ENCODE data around the gene PKN1.
"Not testable (repeated sequence)": the region's sequence is repeated elsewhere in the genome, so short reads cannot be mapped to it uniquely, and the experiment has no call there.

Gene PKN1

GRCh38 chr19:14433554-14434501, 722 bp downstream of the PKN1 start:
- DNase-seq = peak; percentile 43 to 79

GRCh38 chr19:14434543-14435319, 1.6 kb downstream of the PKN1 start:
- DNase-seq = no peak

- DNase-seq = no peak
These were observed 2.4 kb downstream of the PKN1 start for GRCh38 chr19:14435320-14436050.

GRCh38 chr19:14437578-14438140, 4.6 kb downstream of the PKN1 start:
- DNase-seq = no peak

GRCh38 chr19:14439014-14439413, 5.9 kb downstream of the PKN1 start:
- no peak for DNase-seq

- peak; percentile 69 to 74 for DNase-seq
These were observed 6.9 kb downstream of the PKN1 start for GRCh38 chr19:14440049-14440448.

GRCh38 chr19:14441041-14441938, 8.2 kb downstream of the PKN1 start:
- DNase-seq = no peak

GRCh38 chr19:14442891-14443631, 10.0 kb downstream of the PKN1 start:
- DNase-seq = no peak

- no peak for DNase-seq
These were observed 10.6 kb downstream of the PKN1 start for GRCh38 chr19:14443632-14444216.

GRCh38 chr19:14446336-14447036, 13.4 kb downstream of the PKN1 start:
- DNase-seq = no peak

GRCh38 chr19:14449321-14449720, 16.2 kb downstream of the PKN1 start:
- DNase-seq = no peak

- DNase-seq = peak; percentile 42 to 56
These were observed 17.2 kb downstream of the PKN1 start for GRCh38 chr19:14450168-14450874.

- no peak for DNase-seq
These were observed 17.8 kb downstream of the PKN1 start for GRCh38 chr19:14450876-14451275.

GRCh38 chr19:14452303-14452702, 19.2 kb downstream of the PKN1 start:
- DNase-seq = not testable (repeated sequence)

GRCh38 chr19:14459703-14460102, 26.6 kb downstream of the PKN1 start:
- no peak for DNase-seq

- DNase-seq = no peak
These were observed 27.8 kb downstream of the PKN1 start for GRCh38 chr19:14460935-14461334.

- not testable (repeated sequence) for DNase-seq
These were observed 29.3 kb downstream of the PKN1 start for GRCh38 chr19:14462401-14462800.

- no peak for DNase-seq
These were observed 30.6 kb downstream of the PKN1 start for GRCh38 chr19:14463747-14464146.

- DNase-seq = no peak
These were observed 34.3 kb downstream of the PKN1 start for GRCh38 chr19:14467391-14467790.

All from stimulated activated CD4-positive, alpha-beta T cell treated with anti-CD3 and anti-CD28 coated beads, Interleukin-4, amount 100 ng/mL, for 4 hours (primary cell).